H1 (cell line): ENCODE data around the gene CCDC24. TPM values are rescaled to one million over a fixed set of nuclear protein-coding genes. Genes with fewer than 3 reads are reported as not detected.

Experiments used
- CTCF ChIA-PET: fragments of 300-600 bp; sonication (Branson Sonifier 250); formaldehyde crosslinking; loops from one replicate; lab custom pipeline; 2021; ENCODE audit not compliant: partially characterized antibody; lab: Charles Lee
- POLR2A ChIA-PET: fragments of 300-600 bp; sonication (Branson Sonifier 250); formaldehyde crosslinking; loops from one replicate; lab custom pipeline; 2021; ENCODE audit warnings: inconsistent platforms; ENCODE audit not compliant: partially characterized antibody; lab: Charles Lee
- DNase-seq, 2 experiments: peaks; one replicate each; pipeline versions ENCODE4 v3.0.0 to v3.0.0-alpha.2; 2010 to 2022; ENCODE audit warnings: low spot score in 2 of 2, low read depth in 1 of 2, mixed read lengths in 1 of 2
- FAIRE-seq: peaks from 2 replicates; lab custom pipeline; 2011; peaks lifted over from hg19 to GRCh38; lab: Jason Lieb, UNC
- H2AFZ ChIP-seq: 2 replicates; pipeline ENCODE4 v1.8.1; 2012; ENCODE audit warnings: low read length, inconsistent platforms
- H2AK5ac ChIP-seq: 2 replicates; pipeline ENCODE4 v1.6.1; 2013; ENCODE audit warnings: low read depth, low read length
- H2BK120ac ChIP-seq: replicated peaks from 2 replicates; pipeline ENCODE3; 2013; ENCODE audit warnings: low read depth, low read length, inconsistent platforms
- H2BK12ac ChIP-seq: 2 replicates; pipeline ENCODE4 v1.6.1; 2013; ENCODE audit warnings: low read depth, low read length
- H2BK15ac ChIP-seq: 2 replicates; pipeline ENCODE4 v1.6.1; 2013; ENCODE audit warnings: low read length
- H2BK20ac ChIP-seq: 2 replicates; pipeline ENCODE4 v1.6.1; 2013; ENCODE audit warnings: low read length
- H2BK5ac ChIP-seq: 2 replicates; pipeline ENCODE4 v1.6.1; 2013; ENCODE audit warnings: low read depth, low read length
- H3K14ac ChIP-seq: 2 replicates; pipeline ENCODE4 v1.6.1; 2013; ENCODE audit warnings: inconsistent platforms; ENCODE audit not compliant: insufficient read length
- H3K18ac ChIP-seq: 2 replicates; pipeline ENCODE4 v1.6.1; 2013; ENCODE audit warnings: low read length; ENCODE audit errors: extremely low read depth
- H3K23ac ChIP-seq: 2 replicates; pipeline ENCODE4 v1.6.1; 2013; ENCODE audit warnings: inconsistent platforms; ENCODE audit not compliant: insufficient read length
- H3K23me2 ChIP-seq: 2 replicates; pipeline ENCODE4 v1.6.1; 2013; ENCODE audit warnings: low read depth, low read length
- H3K27ac ChIP-seq: 2 replicates; pipeline ENCODE4 v1.6.1; 2011; ENCODE audit warnings: low read depth, low read length, inconsistent platforms
- H3K27me3 ChIP-seq, 4 experiments: replicated peaks in 1 of 4; 1 replicate in 1 of 4; 2 replicates in 3 of 4; pipeline versions ENCODE4 v1.6.1 to v1.8.1; 2011 to 2013; ENCODE audit warnings: low read length in 3 of 4, mild to moderate bottlenecking in 3 of 4, inconsistent platforms in 2 of 4, mixed read lengths in 2 of 4, moderate library complexity in 1 of 4; ENCODE audit not compliant: control insufficient read depth in 3 of 4, insufficient read depth in 3 of 4; ENCODE audit errors: extremely low read depth in 1 of 4
- H3K36me3 ChIP-seq, 4 experiments: 2 replicates each; pipeline versions ENCODE4 v1.6.1 to v1.8.1; 2011 to 2013; ENCODE audit warnings: mild to moderate bottlenecking in 4 of 4, low read length in 3 of 4, moderate library complexity in 2 of 4, control low read depth in 1 of 4, inconsistent platforms in 1 of 4; ENCODE audit not compliant: insufficient read depth in 4 of 4, control insufficient read depth in 2 of 4
- H3K4ac ChIP-seq: replicated peaks from 2 replicates; pipeline ENCODE3; 2013; ENCODE audit warnings: low read length, low read depth, mixed read lengths, inconsistent platforms; ENCODE audit not compliant: insufficient read length
- H3K4me1 ChIP-seq, 4 experiments: replicated peaks in 1 of 4; 1 replicate in 1 of 4; 2 replicates in 3 of 4; pipeline versions ENCODE4 v1.6.1 to v1.8.1; 2011 to 2013; ENCODE audit warnings: low read length in 3 of 4, inconsistent platforms in 2 of 4, mixed read lengths in 1 of 4; ENCODE audit not compliant: insufficient read depth in 4 of 4, control insufficient read depth in 3 of 4
- H3K4me2 ChIP-seq, 2 experiments: 2 replicates each; pipeline versions ENCODE4 v1.6.1 to v1.8.1; 2011 to 2013; ENCODE audit warnings: low read depth in 2 of 2, low read length in 2 of 2, control low read depth in 1 of 2, inconsistent platforms in 1 of 2, mild to moderate bottlenecking in 1 of 2; ENCODE audit not compliant: insufficient read depth in 1 of 2
- H3K4me3 ChIP-seq, 4 experiments: fragments of 200-600, 300-600 bp in 1 of 4; sonication (generic), shearing (Covaris generic), sonication (Bioruptor Twin) in 1 of 4; 2 replicates each; pipeline versions ENCODE4 v1.5.1 to v1.8.1; 2011 to 2016; ENCODE audit warnings: low read length in 4 of 4, low read depth in 3 of 4, control low read depth in 2 of 4, inconsistent platforms in 2 of 4, mild to moderate bottlenecking in 2 of 4, mixed read lengths in 1 of 4, moderate library complexity in 1 of 4; ENCODE audit not compliant: insufficient read depth in 2 of 4; ENCODE audit errors: extremely low read depth in 1 of 4
- H3K56ac ChIP-seq: replicated peaks from 2 replicates; pipeline ENCODE3; 2013; ENCODE audit warnings: low read depth, mild to moderate bottlenecking, mixed read lengths, low read length, inconsistent platforms; ENCODE audit not compliant: insufficient read length
- H3K79me1 ChIP-seq: 2 replicates; pipeline ENCODE4 v1.6.1; 2013; ENCODE audit warnings: low read depth, low read length, control low read depth
- H3K79me2 ChIP-seq, 2 experiments: 2 replicates each; pipeline versions ENCODE4 v1.6.1 to v1.8.1; 2012 to 2013; ENCODE audit warnings: low read length in 2 of 2, mild to moderate bottlenecking in 2 of 2, inconsistent platforms in 1 of 2; ENCODE audit not compliant: insufficient read depth in 2 of 2, control insufficient read depth in 1 of 2
- H3K9ac ChIP-seq, 4 experiments: replicated peaks in 1 of 4; 1 replicate in 1 of 4; 2 replicates in 3 of 4; pipeline versions ENCODE4 v1.6.1 to v1.8.1; 2011 to 2013; ENCODE audit warnings: low read depth in 3 of 4, low read length in 3 of 4, control low read depth in 2 of 4, mild to moderate bottlenecking in 2 of 4, moderate library complexity in 2 of 4, inconsistent platforms in 1 of 4; ENCODE audit errors: extremely low read depth in 1 of 4
- H3K9me3 ChIP-seq, 2 experiments: 2 replicates each; pipeline versions ENCODE4 v1.6.1 to v1.8.1; 2012 to 2013; ENCODE audit warnings: mild to moderate bottlenecking in 2 of 2, moderate library complexity in 2 of 2, control low read depth in 1 of 2, inconsistent platforms in 1 of 2, low read depth in 1 of 2, low read length in 1 of 2, mixed read lengths in 1 of 2; ENCODE audit not compliant: insufficient read depth in 2 of 2
- H4K20me1 ChIP-seq, 2 experiments: replicated peaks in 1 of 2; 2 replicates each; pipeline versions ENCODE3 to v1.8.1; 2011 to 2013; ENCODE audit warnings: inconsistent platforms in 2 of 2, low read length in 2 of 2, mild to moderate bottlenecking in 1 of 2; ENCODE audit not compliant: insufficient read depth in 2 of 2, control insufficient read depth in 1 of 2
- H4K5ac ChIP-seq: 2 replicates; pipeline ENCODE4 v1.6.1; 2013; ENCODE audit warnings: low read length, low read depth, mixed read lengths, inconsistent platforms; ENCODE audit not compliant: insufficient read length
- H4K8ac ChIP-seq: 2 replicates; pipeline ENCODE4 v1.8.0; 2013; ENCODE audit warnings: mild to moderate bottlenecking, moderate library complexity, low read length, inconsistent platforms; ENCODE audit not compliant: insufficient read depth; ENCODE audit errors: extremely low read depth
- H4K91ac ChIP-seq: replicated peaks from 2 replicates; pipeline ENCODE3; 2013; ENCODE audit warnings: low read length, mixed read lengths, inconsistent platforms; ENCODE audit not compliant: insufficient read length
- ASH2L ChIP-seq: fragments of 200-600, 300-600 bp; sonication (generic); IDR thresholded peaks from one replicate; pipeline ENCODE4 v1.7.1; 2017; ENCODE audit warnings: low read length
- TAF7 ChIP-seq: optimal IDR thresholded peaks from 2 replicates; pipeline ENCODE3; 2011; ENCODE audit warnings: low read depth, mild to moderate bottlenecking, inconsistent platforms, low read length, moderate library complexity, borderline replicate concordance
- WGBS, 2 experiments: shearing (Covaris generic) in 1 of 2; methylation state at CpG; one replicate each; pipeline versions ENCODE4 v1.1.6 to v1.1.7; 2013 to 2015; ENCODE audit warnings: low lambda C conversion rate in 2 of 2, mixed read lengths in 2 of 2, inconsistent platforms in 1 of 2, low coverage in 1 of 2, missing lambda C conversion rate in 1 of 2; ENCODE audit not compliant: insufficient replicate concordance in 2 of 2, insufficient coverage in 1 of 2, insufficient read length in 1 of 2; ENCODE audit errors: extremely low coverage in 1 of 2, missing lambda C conversion rate in 1 of 2; 5-methylcytosine and 5-hydroxymethylcytosine counted together
- polyA plus RNA-seq, 7 experiments: library from polyadenylated mRNA; depleted of rRNA in 3 of 7; stranded (reverse) in 5 of 7; unstranded in 2 of 7; fragments of >200 nt in 5 of 7; fragments of 200-250 nt in 2 of 7; gene quantifications; 1 replicate in 5 of 7; 2 replicates in 1 of 7; 4 replicates in 1 of 7; pipeline versions ENCODE4 v1.2.1 to v1.2.3, GENCODE V29; 2011 to 2013; ENCODE audit warnings: missing spikeins in 2 of 7, mixed read lengths in 2 of 7
- total RNA-seq: library from RNA; stranded (reverse); fragmentation: NEBNext Ultra II Directional; extraction: Animal tissue kit (Norgen Biotek cat#: 25700); gene quantifications from 2 replicates; pipeline ENCODE4 v1.2.1, GENCODE V29; 2021

The CCDC24 gene
- total and polyA plus RNA-seq, 2 of the 8 experiments (the other 6 are each of a cell fraction or from before 2014, with no cell fraction given): 11.2 to 11.4 TPM

DNA sequence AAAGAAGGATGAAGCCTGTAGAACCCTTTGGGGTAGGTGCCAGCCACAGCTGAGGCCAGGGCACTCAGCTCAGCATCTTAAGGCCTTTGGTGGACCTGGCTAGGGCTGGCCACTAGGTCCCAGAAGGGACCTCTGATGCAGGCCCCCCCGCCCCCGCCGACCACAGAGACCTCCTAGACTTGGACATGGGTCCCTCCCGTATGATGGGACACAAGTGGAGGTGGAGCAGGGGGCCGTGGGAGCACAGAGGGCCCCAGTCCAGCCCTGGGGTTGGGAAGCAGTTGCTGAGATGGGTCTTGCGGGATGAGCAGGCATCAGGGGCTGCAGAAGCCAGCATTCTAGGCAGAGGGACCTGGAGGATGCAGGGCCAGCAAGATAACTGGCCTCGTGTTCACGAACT is 9.2 kb upstream of the CCDC24 start:
- Histone ChIP-seq H3K79me1 (peaks cover 20% of the 10 kb centered on the region), H3K56ac (no peak overlapping the region), H3K14ac (no peak overlapping the region), H3K36me3 (peaks cover 2 to 26% (median 10%) of the 10 kb centered on the region in 4 experiments; a peak in 4 of 8 replicates), H2AFZ (no peak overlapping the region), H2BK5ac (0 out of 2 replicates have a peak overlapping the region, but pooled peaks have one; percentile 35), H3K9ac (no peak overlapping the region), H3K4me3 (no peak overlapping the region), H2BK12ac (no peak overlapping the region), H3K23ac (no peak overlapping the region), H3K4me2 (no peak overlapping the region), H3K18ac (no peak overlapping the region), H4K8ac (0 out of 2 replicates have a peak overlapping the region, but pooled peaks have one; percentile 29), H4K5ac (no peak overlapping the region), H3K23me2 (peaks cover 16% of the 10 kb centered on the region), H2BK120ac (no peak overlapping the region), H3K4me1 (peaks cover 4 to 13% (median 11%) of the 10 kb centered on the region in 4 experiments), H3K27ac (no peak overlapping the region), H4K20me1 (peaks cover 0 to 27% of the 10 kb centered on the region in 2 experiments), H3K27me3 (no peaks in the 10 kb centered on the region), H2BK15ac (no peak overlapping the region), H2AK5ac (no peak overlapping the region; the same call in 1 of the 2 replicates), H3K9me3 (no peaks in the 10 kb centered on the region), H2BK20ac (no peak overlapping the region), H4K91ac (no peak overlapping the region), H3K4ac (no peak overlapping the region), H3K79me2 (peaks cover 0 to 11% of the 10 kb centered on the region in 2 experiments; a peak in 2 of 4 replicates)
- POLR2A ChIA-PET: interaction anchor here (0.5 to 1.7 kb wide), 3 partner anchors 9 to 81 kb away, joined by 3 read pairs; partner anchors contain the start of gene CCDC24
- DNase-seq (no peak), FAIRE-seq (no peak)
- CTCF ChIA-PET: no interaction called here
- TF ChIP-seq TAF7 (no peak), ASH2L (no peak)
- WGBS, 2 experiments: 90% methylated on average over 8 of the region's 8 CpGs; no CpG with 5 or more reads in 1 of the 2 experiments
